GM12892 (cell line): ENCODE data around the gene ARHGAP23.

Experiments used
- DNase-seq: peaks from one replicate; pipeline ENCODE4 v3.0.0; 2011; ENCODE audit not compliant: insufficient read length
- FAIRE-seq: peaks from 2 replicates; lab custom pipeline; 2011; peaks lifted over from hg19 to GRCh38; lab: Jason Lieb, UNC
- POLR2A ChIP-seq: IDR thresholded peaks from 2 replicates; pipeline ENCODE4 v1.6.1; 2011; ENCODE audit warnings: low read depth, low read length, control low read depth
- POLR2AphosphoS5 ChIP-seq: IDR thresholded peaks from 2 replicates; pipeline ENCODE4 v1.6.1; 2011; ENCODE audit warnings: low read depth, low read length, control low read depth
- TAF1 ChIP-seq: IDR thresholded peaks from 2 replicates; pipeline ENCODE4 v1.6.1; 2011; ENCODE audit warnings: low read depth, mild to moderate bottlenecking, control low read depth, low read length, borderline replicate concordance

ARHGAP23 gene

GRCh38 chr17:38410201-38410600 is 18.1 kb upstream of the ARHGAP23 start:
- TF ChIP-seq TAF1, result no peak
- TF ChIP-seq POLR2A, result no peak
- no peak for TF ChIP-seq POLR2AphosphoS5
- DNase-seq (no peak), FAIRE-seq (no peak)

GRCh38 chr17:38415250-38416194 is 12.7 kb upstream of the ARHGAP23 start:
- no peak for DNase-seq
- TF ChIP-seq POLR2AphosphoS5 (no peak), TAF1 (no peak), POLR2A (no peak)
- FAIRE-seq, result no peak

DNA sequence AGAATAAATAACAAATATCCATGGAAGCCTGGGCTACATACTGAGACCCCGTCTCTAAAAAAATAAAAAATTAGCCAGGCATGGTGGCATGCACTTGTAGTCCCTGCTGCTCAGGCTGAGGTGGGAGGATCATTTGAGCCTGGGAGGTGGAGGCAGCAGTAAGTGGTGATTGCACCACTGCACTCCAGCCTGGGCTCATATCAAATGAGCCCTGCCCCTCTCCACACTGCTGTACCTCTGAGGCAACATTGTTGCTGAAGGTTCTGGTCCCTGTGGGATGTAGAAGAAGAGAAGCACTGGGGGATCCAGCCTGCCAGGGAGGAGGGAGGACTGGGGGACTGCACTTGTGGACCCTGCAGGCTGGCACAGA is 11.4 kb upstream of the ARHGAP23 start:
- DNase-seq, result no peak
- no peak for FAIRE-seq
- no peak for TF ChIP-seq POLR2AphosphoS5
- no peak for TF ChIP-seq POLR2A
- TF ChIP-seq TAF1, result no peak

DNA sequence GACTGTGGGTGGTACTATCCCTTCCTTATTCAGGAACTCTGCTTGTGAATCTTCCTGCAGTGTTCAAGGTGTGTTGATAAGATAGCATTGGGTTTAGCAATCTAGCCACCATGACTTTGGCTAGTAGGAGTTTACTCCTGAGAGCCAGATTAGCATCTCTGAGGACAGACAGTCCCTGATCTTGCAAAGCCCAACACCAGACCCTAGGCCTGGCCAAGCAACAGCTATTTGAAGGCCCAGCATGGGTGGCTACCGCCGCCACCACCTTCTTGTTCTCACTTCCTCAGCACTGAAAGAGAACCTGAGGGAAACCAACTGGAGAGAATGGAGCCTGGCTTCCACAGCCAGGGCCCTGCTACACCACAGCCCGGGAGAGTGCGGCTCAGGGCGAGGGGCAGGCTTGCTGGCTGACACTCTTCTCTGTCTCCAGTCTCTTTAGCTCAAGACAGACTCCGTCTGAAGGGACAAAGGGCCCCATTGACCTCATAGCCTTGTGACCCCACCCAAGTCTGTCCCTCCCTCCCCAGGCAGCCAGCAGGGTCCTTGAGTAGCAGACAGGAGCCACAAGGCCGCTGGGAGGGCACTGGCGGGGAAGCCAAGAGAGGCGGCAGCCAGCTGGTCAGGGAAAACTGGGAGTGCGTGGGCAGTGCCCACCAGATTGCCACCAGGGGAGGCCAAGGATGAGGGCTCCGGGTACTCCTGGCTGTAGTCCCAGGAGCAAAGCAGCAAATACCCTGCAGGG is 10.9 kb upstream of the ARHGAP23 start:
- no peak for DNase-seq
- FAIRE-seq, result no peak
- no peak for TF ChIP-seq POLR2AphosphoS5
- TF ChIP-seq TAF1, result no peak
- no peak for TF ChIP-seq POLR2A

- DNase-seq, result no peak
- no peak for TF ChIP-seq POLR2AphosphoS5
- no peak for TF ChIP-seq POLR2A
- TF ChIP-seq TAF1, result no peak
- no peak for FAIRE-seq
Measured at GRCh38 chr17:38418062-38418692, 10.1 kb upstream of the ARHGAP23 start.

DNA sequence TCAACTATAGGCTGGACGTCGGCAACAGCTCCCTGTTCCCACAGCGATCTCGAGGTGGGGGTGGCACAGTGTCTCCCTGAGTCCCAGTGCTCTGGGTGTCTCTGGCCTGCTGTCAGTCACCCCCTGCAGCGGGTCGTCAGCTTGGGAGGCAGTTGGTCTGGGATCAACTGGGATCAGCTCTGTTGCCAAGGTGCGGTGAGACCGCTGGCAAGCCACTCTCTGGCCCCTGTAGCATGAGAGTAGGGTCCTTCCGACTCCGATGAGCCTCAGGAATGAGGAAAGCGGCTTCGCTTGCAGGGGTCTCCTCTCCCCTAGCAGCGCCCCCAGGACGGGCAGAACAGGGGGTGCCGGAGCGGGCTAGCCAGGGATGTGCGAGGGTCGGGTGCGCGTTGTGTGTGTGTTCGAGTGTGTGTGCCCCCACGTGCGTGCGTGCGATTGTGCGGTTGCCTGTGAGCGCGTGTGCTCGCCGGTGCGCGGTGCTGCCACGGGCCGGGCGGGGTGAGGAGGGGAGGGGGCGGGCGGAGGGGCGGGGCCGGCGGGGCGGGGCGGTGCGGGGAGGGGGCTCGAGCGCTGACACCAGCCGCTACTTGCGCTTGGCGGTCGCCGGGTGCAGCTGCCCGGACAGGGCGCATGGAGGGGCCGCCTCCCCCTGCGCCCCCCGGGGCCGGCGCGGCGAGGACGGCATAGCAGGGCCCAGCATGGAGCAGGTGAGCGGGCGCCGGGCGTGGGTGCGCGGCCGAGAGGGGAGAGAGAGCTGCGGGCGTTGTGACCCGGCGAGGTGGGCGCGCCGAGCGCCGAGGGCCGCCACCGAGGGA is 9.4 kb upstream of the ARHGAP23 start:
- DNase-seq (no peak), FAIRE-seq (no peak)
- TF ChIP-seq POLR2AphosphoS5, result no peak
- TF ChIP-seq POLR2A, result no peak
- TF ChIP-seq TAF1, result no peak

- TF ChIP-seq POLR2AphosphoS5 (no peak), POLR2A (no peak), TAF1 (no peak)
- DNase-seq (no peak), FAIRE-seq (no peak)
Measured at GRCh38 chr17:38419508-38419981, 8.7 kb upstream of the ARHGAP23 start.

- DNase-seq, result no peak
- no peak for TF ChIP-seq TAF1
- TF ChIP-seq POLR2A, result no peak
- no peak for TF ChIP-seq POLR2AphosphoS5
- FAIRE-seq, result no peak
Measured at GRCh38 chr17:38420518-38420917, 7.7 kb upstream of the ARHGAP23 start.

GRCh38 chr17:38421171-38421841 is 7.0 kb upstream of the ARHGAP23 start:
- DNase-seq (no peak), FAIRE-seq (no peak)
- no peak for TF ChIP-seq POLR2AphosphoS5
- no peak for TF ChIP-seq POLR2A
- TF ChIP-seq TAF1, result no peak
